OCI-LY1 (cell line): ENCODE data around the gene BMP2K.
A peak's percentile ranks its signal among the peaks of the same experiment; 100 is the strongest.

ENCODE experiments used
- H2AFZ ChIP-seq: fragments of 200-600 bp; sonication (generic), shearing (Covaris generic); 2 replicates; pipeline ENCODE4 v1.6.0; 2014; ENCODE audit warnings: antibody characterized with exemption, mild to moderate bottlenecking, low read length
- H3F3A ChIP-seq: fragments of 200-600 bp; sonication (generic), shearing (Covaris generic); 2 replicates; pipeline ENCODE4 v1.6.0; 2014; ENCODE audit warnings: mild to moderate bottlenecking, antibody characterized with exemption, low read length, moderate library complexity; ENCODE audit not compliant: insufficient read depth
- H3K27ac ChIP-seq: fragments of 200-600 bp; sonication (generic); 2 replicates; pipeline ENCODE4 v1.5.1; 2014; ENCODE audit warnings: low read length, mixed run types, mild to moderate bottlenecking, low read depth; ENCODE audit not compliant: poor library complexity, severe bottlenecking
- H3K27me3 ChIP-seq: fragments of 200-600 bp; sonication (generic); 2 replicates; pipeline ENCODE4 v1.6.0; 2014; ENCODE audit warnings: antibody characterized with exemption, mild to moderate bottlenecking, low read length, moderate library complexity; ENCODE audit not compliant: insufficient read depth
- H3K36me3 ChIP-seq: fragments of 200-600 bp; sonication (generic); 2 replicates; pipeline ENCODE4 v1.6.1; 2014; ENCODE audit warnings: mild to moderate bottlenecking, antibody characterized with exemption, low read length, moderate library complexity, mixed read lengths; ENCODE audit not compliant: insufficient read depth
- H3K4me1 ChIP-seq: fragments of 200-600 bp; sonication (generic); 2 replicates; pipeline ENCODE4 v1.5.1; 2014; ENCODE audit warnings: mild to moderate bottlenecking, low read length, moderate library complexity; ENCODE audit not compliant: insufficient read depth, severe bottlenecking
- H3K4me2 ChIP-seq: fragments of 200-600 bp; sonication (generic), shearing (Covaris generic); 2 replicates; pipeline ENCODE4 v1.6.1; 2014; ENCODE audit warnings: low read length
- H3K4me3 ChIP-seq: fragments of 200-600 bp; sonication (generic); 2 replicates; pipeline ENCODE4 v1.5.1; 2014; ENCODE audit warnings: low read length, low read depth, mild to moderate bottlenecking, mixed read lengths; ENCODE audit not compliant: poor library complexity, severe bottlenecking
- H3K79me2 ChIP-seq: fragments of 200-600 bp; shearing (Covaris generic); 2 replicates; pipeline ENCODE4 v1.6.1; 2016; ENCODE audit warnings: mixed run types, low read length, mixed read lengths; ENCODE audit not compliant: insufficient read depth
- H3K9ac ChIP-seq: fragments of 200-600 bp; sonication (generic), shearing (Covaris generic); 2 replicates; pipeline ENCODE4 v1.6.1; 2014; ENCODE audit warnings: mild to moderate bottlenecking, low read length, mixed read lengths
- H3K9me2 ChIP-seq: fragments of 200-600 bp; sonication (generic), shearing (Covaris generic); 2 replicates; pipeline ENCODE4 v1.6.1; 2014; ENCODE audit warnings: low read depth, mild to moderate bottlenecking, low read length, mixed read lengths
- H3K9me3 ChIP-seq: fragments of 200-600 bp; shearing (Covaris generic); 2 replicates; pipeline ENCODE4 v1.6.1; 2014; ENCODE audit warnings: low read length, mixed read lengths
- H4K20me1 ChIP-seq: fragments of 200-600 bp; sonication (generic), shearing (Covaris generic); 2 replicates; pipeline ENCODE4 v1.6.0; 2016; ENCODE audit warnings: mild to moderate bottlenecking, low read length; ENCODE audit not compliant: insufficient read depth
- CTCF ChIP-seq: fragments of 200-600 bp; sonication (generic), shearing (Covaris generic); IDR thresholded peaks from 2 replicates; pipeline ENCODE4 v1.5.1; 2017; ENCODE audit warnings: mild to moderate bottlenecking, antibody characterized with exemption, low read length, moderate library complexity, mixed read lengths
- EZH2 ChIP-seq: fragments of 200-600 bp; sonication (generic), shearing (Covaris generic); IDR thresholded peaks from 2 replicates; pipeline ENCODE4 v1.8.0; 2017; ENCODE audit warnings: borderline replicate concordance, mixed run types, mild to moderate bottlenecking, antibody characterized with exemption, low read length, moderate library complexity, mixed read lengths

Gene BMP2K

GRCh38 chr4:78778530-78778929 lies 2.4 kb downstream of the BMP2K start:
- Histone ChIP-seq H3K9me3 (no peaks in the 10 kb centered on the region), H3K4me2 (peak overlapping the region; percentile 99), H3K27me3 (no peaks in the 10 kb centered on the region), H3K36me3 (peaks cover 18% of the 10 kb centered on the region), H4K20me1 (no peaks in the 10 kb centered on the region), H3K9me2 (no peaks in the 10 kb centered on the region), H3K4me1 (peaks cover 73% of the 10 kb centered on the region), H3K79me2 (peaks cover 69% of the 10 kb centered on the region), H3F3A (no peaks in the 10 kb centered on the region), H3K9ac (peak overlapping the region; percentile 98), H3K4me3 (peak overlapping the region; percentile 99), H3K27ac (peak overlapping the region; percentile 92), H2AFZ (no peak overlapping the region)
- TF ChIP-seq CTCF (no peak), EZH2 (no peak)

- Histone ChIP-seq H3K4me1 (peaks cover 73% of the 10 kb centered on the region), H3K36me3 (peaks cover 18% of the 10 kb centered on the region), H3K9ac (peak overlapping the region; percentile 98), H3K4me3 (peak overlapping the region; percentile 99), H3K27ac (peak overlapping the region; percentile 92), H4K20me1 (no peaks in the 10 kb centered on the region), H3F3A (no peaks in the 10 kb centered on the region), H3K4me2 (peak overlapping the region; percentile 99), H2AFZ (no peak overlapping the region), H3K9me3 (no peaks in the 10 kb centered on the region), H3K27me3 (no peaks in the 10 kb centered on the region), H3K79me2 (peaks cover 76% of the 10 kb centered on the region), H3K9me2 (no peaks in the 10 kb centered on the region)
- no peak for TF ChIP-seq CTCF
- no peak for TF ChIP-seq EZH2
These were observed 3.1 kb downstream of the BMP2K start for GRCh38 chr4:78779280-78779679.

GRCh38 chr4:78780093-78780492 lies 3.9 kb downstream of the BMP2K start:
- TF ChIP-seq CTCF (no peak), EZH2 (no peak)
- H4K20me1 ChIP-seq = no peaks in the 10 kb centered on the region

More at GRCh38 chr4:78780093-78780492, 3.9 kb downstream of the BMP2K start:
- Histone ChIP-seq H3K79me2 (peaks cover 83% of the 10 kb centered on the region), H3K4me3 (peak overlapping the region; percentile 99), H3K4me1 (peaks cover 68% of the 10 kb centered on the region), H3K9me2 (no peaks in the 10 kb centered on the region), H2AFZ (no peak overlapping the region), H3F3A (no peaks in the 10 kb centered on the region), H3K9ac (peak overlapping the region; percentile 98; the same call in 1 of the 2 replicates), H3K27ac (peak overlapping the region; percentile 92), H3K27me3 (no peaks in the 10 kb centered on the region), H3K9me3 (no peaks in the 10 kb centered on the region), H3K36me3 (peaks cover 23% of the 10 kb centered on the region), H3K4me2 (peak overlapping the region; percentile 99)
